Measurements from ENCODE around the gene FOXG1. TPM values are rescaled to one million over a fixed set of nuclear protein-coding genes. Genes with fewer than 3 reads are reported as not detected.
A peak's percentile ranks its signal among the peaks of the same experiment; 100 is the strongest.

Gene FOXG1
- total RNA-seq, result not detected
- polyA plus RNA-seq (ENCODE audit: insufficient read length in 6 of 6), result under 1 TPM in 3 of 6 donors, not detected in 3; 0.03 to 0.11 (median 0.05) TPM
- long read RNA-seq, donor 1, result 0 reads
- long read RNA-seq, donor 2, result 0 reads
- long read RNA-seq, donor 3, result 0 reads
- long read RNA-seq, donor 4, result 0 reads
- long read RNA-seq, donor 5, result 0 reads
- long read RNA-seq, donor 6, result 0 reads
- long read RNA-seq, donor 7, result 0 reads
- long read RNA-seq, donor 8, result 0 reads
- long read RNA-seq, donor 9, result 0 reads
- long read RNA-seq, donor 10, result 0 reads
- long read RNA-seq, donor 11, result 0 reads
- long read RNA-seq, donor 12, result 0 reads

- peak within 1 kb of the TSS in 1 of 2 donors; percentile 11 for H3K4me3 ChIP-seq
- peaks cover 93 to 99% of the 10 kb centered on the region in 2 donors for H3K27me3 ChIP-seq
- TF ChIP-seq, protein P1, sequence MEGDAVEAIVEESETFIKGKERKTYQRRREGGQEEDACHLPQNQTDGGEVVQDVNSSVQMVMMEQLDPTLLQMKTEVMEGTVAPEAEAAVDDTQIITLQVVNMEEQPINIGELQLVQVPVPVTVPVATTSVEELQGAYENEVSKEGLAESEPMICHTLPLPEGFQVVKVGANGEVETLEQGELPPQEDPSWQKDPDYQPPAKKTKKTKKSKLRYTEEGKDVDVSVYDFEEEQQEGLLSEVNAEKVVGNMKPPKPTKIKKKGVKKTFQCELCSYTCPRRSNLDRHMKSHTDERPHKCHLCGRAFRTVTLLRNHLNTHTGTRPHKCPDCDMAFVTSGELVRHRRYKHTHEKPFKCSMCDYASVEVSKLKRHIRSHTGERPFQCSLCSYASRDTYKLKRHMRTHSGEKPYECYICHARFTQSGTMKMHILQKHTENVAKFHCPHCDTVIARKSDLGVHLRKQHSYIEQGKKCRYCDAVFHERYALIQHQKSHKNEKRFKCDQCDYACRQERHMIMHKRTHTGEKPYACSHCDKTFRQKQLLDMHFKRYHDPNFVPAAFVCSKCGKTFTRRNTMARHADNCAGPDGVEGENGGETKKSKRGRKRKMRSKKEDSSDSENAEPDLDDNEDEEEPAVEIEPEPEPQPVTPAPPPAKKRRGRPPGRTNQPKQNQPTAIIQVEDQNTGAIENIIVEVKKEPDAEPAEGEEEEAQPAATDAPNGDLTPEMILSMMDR (IDR thresholded peaks at IDR 0.05), result no peak
- H3K4me1 ChIP-seq, result peaks cover 0 to 8% of the 10 kb centered on the region in 2 donors
- DNase-seq (no peak), ATAC-seq (no peak)
- no peaks in the 10 kb centered on the region for H3K36me3 ChIP-seq
- intact Hi-C loops (cut with DNase I), result no loop called here
- H3K27ac ChIP-seq, result no peak within 1 kb of the TSS
- no peaks in the 10 kb centered on the region for H3K9me3 ChIP-seq
Measured at GRCh38 chr14:28766469-28766955, at the start of gene FOXG1. Gene FOXG1, plus strand, starts transcription at chr14:28766787. Its CDS starts 493 bp downstream, at chr14:28767280.

GRCh38 chr14:28719130-28719529, 47.5 kb upstream of the FOXG1 start:
- no peaks in the 10 kb centered on the region for H3K36me3 ChIP-seq
- intact Hi-C loops (cut with DNase I), result no loop called here
- TF ChIP-seq, protein P1 (IDR thresholded peaks at IDR 0.05), result no peak
- H3K27ac ChIP-seq, result no peak overlapping the region
- H3K27me3 ChIP-seq, result no peaks in the 10 kb centered on the region
- DNase-seq (no peak), ATAC-seq (no peak)
- H3K9me3 ChIP-seq, result no peaks in the 10 kb centered on the region
- no peaks in the 10 kb centered on the region for H3K4me1 ChIP-seq
- no peak overlapping the region for H3K4me3 ChIP-seq

DNA sequence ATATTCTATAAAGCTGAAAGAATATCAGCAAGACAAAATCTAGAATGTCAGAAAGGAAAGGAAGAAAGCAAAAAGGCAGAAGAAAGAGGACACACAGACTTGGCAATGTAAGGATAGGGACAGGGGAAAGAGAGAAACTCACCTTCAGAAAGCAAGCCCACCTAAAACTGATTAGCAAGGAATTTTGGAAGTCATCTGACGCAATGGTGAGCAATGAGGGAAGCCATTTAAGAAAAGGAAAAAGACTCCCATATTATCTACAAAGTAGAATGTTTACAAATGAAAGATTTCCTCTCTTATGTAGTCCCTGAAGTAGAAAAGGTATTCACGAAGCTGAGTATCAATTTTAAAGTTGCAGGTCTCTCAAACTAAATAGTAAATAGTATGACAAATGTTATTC, 35.2 kb upstream of the FOXG1 start:
- H3K36me3 ChIP-seq, result no peaks in the 10 kb centered on the region
- no peak overlapping the region for H3K4me3 ChIP-seq
- intact Hi-C loops (cut with DNase I), result no loop called here
- DNase-seq, result no peak
- H3K9me3 ChIP-seq, result no peaks in the 10 kb centered on the region
- no peaks in the 10 kb centered on the region for H3K4me1 ChIP-seq
- ATAC-seq, result no peak
- no peaks in the 10 kb centered on the region for H3K27me3 ChIP-seq
- TF ChIP-seq, protein P1 (IDR thresholded peaks at IDR 0.05), result no peak
- H3K27ac ChIP-seq, result no peak overlapping the region

- no peaks in the 10 kb centered on the region for H3K4me1 ChIP-seq
- intact Hi-C loops (cut with DNase I), result no loop called here
- H3K36me3 ChIP-seq, result no peaks in the 10 kb centered on the region
- no peak for ATAC-seq
- no peaks in the 10 kb centered on the region for H3K9me3 ChIP-seq
- H3K27me3 ChIP-seq, result no peaks in the 10 kb centered on the region
- TF ChIP-seq, protein P1 (IDR thresholded peaks at IDR 0.05), result no peak
- no peak for DNase-seq
- H3K27ac ChIP-seq, result no peak overlapping the region
- no peak overlapping the region for H3K4me3 ChIP-seq
Measured at GRCh38 chr14:28742171-28742846, 24.3 kb upstream of the FOXG1 start.

GRCh38 chr14:28744126-28744525, 22.5 kb upstream of the FOXG1 start:
- TF ChIP-seq, protein P1 (IDR thresholded peaks at IDR 0.05), result no peak
- ATAC-seq (no peak), DNase-seq (no peak)
- no peak overlapping the region for H3K4me3 ChIP-seq
- no peak overlapping the region for H3K27ac ChIP-seq
- no peaks in the 10 kb centered on the region for H3K4me1 ChIP-seq
- H3K9me3 ChIP-seq, result no peaks in the 10 kb centered on the region
- H3K27me3 ChIP-seq, result peaks cover 0 to 2% of the 10 kb centered on the region in 2 donors
- no peaks in the 10 kb centered on the region for H3K36me3 ChIP-seq
- intact Hi-C loops (cut with DNase I), result no loop called here
